ENCODE measurements around the gene DARS2. TPM values are rescaled to one million over a fixed set of nuclear protein-coding genes. Genes with fewer than 3 reads are reported as not detected.

DARS2 gene
- total RNA-seq, 1 experiment from 2014 or later: 18.3 TPM

DNA sequence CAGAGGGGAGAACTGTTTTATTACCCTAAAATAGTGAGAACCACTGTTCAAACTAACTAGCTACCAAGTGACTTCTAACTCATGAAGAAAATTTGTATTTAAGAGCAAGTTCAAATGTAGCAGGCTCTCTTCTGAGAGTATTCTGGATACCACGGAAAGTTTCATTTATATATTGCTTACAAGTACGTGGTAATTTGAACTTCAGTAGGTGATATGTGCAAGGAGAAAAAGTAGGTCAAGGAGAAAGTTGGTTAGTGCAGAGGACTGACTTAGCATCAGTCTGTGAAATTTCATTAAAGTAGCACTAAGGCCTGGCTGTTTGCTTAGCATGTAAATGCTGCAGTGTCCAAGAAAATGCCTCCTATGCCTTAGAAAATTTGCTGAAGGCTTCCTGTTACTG lies 76.0 kb downstream of the DARS2 start:
- TF ChIP-seq, protein P1, sequence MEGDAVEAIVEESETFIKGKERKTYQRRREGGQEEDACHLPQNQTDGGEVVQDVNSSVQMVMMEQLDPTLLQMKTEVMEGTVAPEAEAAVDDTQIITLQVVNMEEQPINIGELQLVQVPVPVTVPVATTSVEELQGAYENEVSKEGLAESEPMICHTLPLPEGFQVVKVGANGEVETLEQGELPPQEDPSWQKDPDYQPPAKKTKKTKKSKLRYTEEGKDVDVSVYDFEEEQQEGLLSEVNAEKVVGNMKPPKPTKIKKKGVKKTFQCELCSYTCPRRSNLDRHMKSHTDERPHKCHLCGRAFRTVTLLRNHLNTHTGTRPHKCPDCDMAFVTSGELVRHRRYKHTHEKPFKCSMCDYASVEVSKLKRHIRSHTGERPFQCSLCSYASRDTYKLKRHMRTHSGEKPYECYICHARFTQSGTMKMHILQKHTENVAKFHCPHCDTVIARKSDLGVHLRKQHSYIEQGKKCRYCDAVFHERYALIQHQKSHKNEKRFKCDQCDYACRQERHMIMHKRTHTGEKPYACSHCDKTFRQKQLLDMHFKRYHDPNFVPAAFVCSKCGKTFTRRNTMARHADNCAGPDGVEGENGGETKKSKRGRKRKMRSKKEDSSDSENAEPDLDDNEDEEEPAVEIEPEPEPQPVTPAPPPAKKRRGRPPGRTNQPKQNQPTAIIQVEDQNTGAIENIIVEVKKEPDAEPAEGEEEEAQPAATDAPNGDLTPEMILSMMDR (conservative IDR thresholded peaks at IDR 0.05): no peak
- no peak for TF ChIP-seq EZH2 (IDR thresholded peaks at IDR 0.05; ENCODE audit: low read depth)
- no peak for DNase-seq
- Histone ChIP-seq H4K20me1 (ENCODE audit: insufficient read depth) (no peaks in the 10 kb centered on the region), H3K9me3 (ENCODE audit: insufficient read depth, low read depth) (no peaks in the 10 kb centered on the region), H2AFZ (no peak overlapping the region), H3K4me1 (replicated peaks; ENCODE audit: insufficient read depth) (no peaks in the 10 kb centered on the region), H3K36me3 (ENCODE audit: low read depth) (no peaks in the 10 kb centered on the region), H3F3A (ENCODE audit: insufficient read depth, low read depth) (no peaks in the 10 kb centered on the region), H3K27ac (no peak overlapping the region), H3K4me3 (no peak overlapping the region), H3K27me3 (ENCODE audit: insufficient read depth, low read depth) (no peaks in the 10 kb centered on the region), H3K4me2 (no peak overlapping the region), H3K79me2 (ENCODE audit: low read depth) (no peaks in the 10 kb centered on the region), H3K9me2 (ENCODE audit: insufficient read depth) (no peaks in the 10 kb centered on the region)
- POLR2A ChIA-PET (ENCODE audit: unreplicated experiment): no interaction called here
- no TSS peak for BruUV-seq (replicated peaks)
- CTCF ChIA-PET: no interaction called here
- intact Hi-C loops (cut with micrococcal nuclease; ENCODE audit: unreplicated experiment): no loop called here

DNA sequence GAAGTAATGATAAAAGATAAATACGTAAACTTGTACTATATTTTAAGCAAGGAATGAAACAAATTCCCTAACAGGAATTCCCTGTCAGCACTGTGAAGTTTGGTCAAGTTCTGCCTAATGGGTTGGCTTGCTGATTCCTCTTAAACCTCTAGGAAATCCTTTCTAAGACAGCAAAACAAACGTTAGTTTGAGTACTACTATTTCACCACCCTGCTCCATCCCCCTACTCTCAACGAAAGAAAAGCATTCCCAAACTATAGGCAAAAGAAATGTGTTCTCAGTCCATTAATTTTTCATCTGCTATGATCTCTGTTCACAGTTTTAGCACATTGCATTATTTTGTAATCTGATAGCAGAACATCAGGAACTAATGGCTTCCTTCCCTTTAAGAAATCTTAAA lies 76.5 kb downstream of the DARS2 start:
- Histone ChIP-seq H3K27ac (no peak overlapping the region), H3K9me3 (ENCODE audit: insufficient read depth, low read depth) (no peaks in the 10 kb centered on the region), H3K27me3 (ENCODE audit: insufficient read depth, low read depth) (no peaks in the 10 kb centered on the region), H3F3A (ENCODE audit: insufficient read depth, low read depth) (no peaks in the 10 kb centered on the region), H4K20me1 (ENCODE audit: insufficient read depth) (no peaks in the 10 kb centered on the region), H3K36me3 (ENCODE audit: low read depth) (no peaks in the 10 kb centered on the region), H3K79me2 (ENCODE audit: low read depth) (no peaks in the 10 kb centered on the region), H2AFZ (no peak overlapping the region), H3K4me3 (no peak overlapping the region), H3K4me1 (replicated peaks; ENCODE audit: insufficient read depth) (no peaks in the 10 kb centered on the region), H3K9me2 (ENCODE audit: insufficient read depth) (no peaks in the 10 kb centered on the region), H3K4me2 (no peak overlapping the region)
- BruUV-seq (replicated peaks): no TSS peak
- CTCF ChIA-PET: no interaction called here
- TF ChIP-seq, protein P1 (conservative IDR thresholded peaks at IDR 0.05): no peak
- TF ChIP-seq EZH2 (IDR thresholded peaks at IDR 0.05; ENCODE audit: low read depth): no peak
- POLR2A ChIA-PET (ENCODE audit: unreplicated experiment): no interaction called here
- intact Hi-C loops (cut with micrococcal nuclease; ENCODE audit: unreplicated experiment): no loop called here
- no peak for DNase-seq

DNA sequence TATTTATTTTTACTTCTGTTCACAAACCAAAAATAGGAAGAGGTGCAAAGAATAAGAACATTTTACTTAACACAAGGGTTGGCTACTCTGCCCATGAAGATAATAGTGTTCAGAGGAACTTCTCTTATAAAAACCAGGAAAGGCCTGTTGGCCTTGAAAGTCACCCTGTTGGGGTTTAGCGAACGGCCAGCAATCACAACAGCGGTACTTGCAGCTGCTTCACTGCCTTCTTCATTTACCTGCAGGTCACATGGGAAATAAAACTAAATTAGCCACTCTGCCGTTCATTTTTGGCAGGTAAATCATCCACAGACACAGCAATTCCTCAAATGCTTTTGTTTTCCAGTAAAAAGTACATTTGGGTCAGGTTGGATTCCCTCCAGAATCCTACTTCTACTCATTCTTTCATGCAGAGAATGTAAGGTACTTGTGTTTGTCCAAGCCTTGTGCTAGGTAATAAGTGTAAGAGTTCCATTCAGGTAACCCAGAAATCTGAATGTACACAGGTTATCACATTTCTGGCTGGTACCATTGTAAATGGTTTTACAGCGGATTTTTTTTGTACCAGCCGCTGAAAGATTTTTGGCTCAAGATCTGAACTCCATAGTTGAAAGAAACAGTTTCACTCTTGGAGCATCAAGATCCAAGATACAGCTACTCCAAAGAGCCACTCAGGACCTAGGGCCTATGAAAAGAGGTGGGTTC lies 79.5 kb downstream of the DARS2 start:
- Histone ChIP-seq H3K4me2 (no peak overlapping the region), H4K20me1 (ENCODE audit: insufficient read depth) (no peaks in the 10 kb centered on the region), H3K4me3 (no peak overlapping the region), H3K36me3 (ENCODE audit: low read depth) (no peaks in the 10 kb centered on the region), H3K27ac (no peak overlapping the region), H3K9me2 (ENCODE audit: insufficient read depth) (no peaks in the 10 kb centered on the region), H3K9me3 (ENCODE audit: insufficient read depth, low read depth) (no peaks in the 10 kb centered on the region), H2AFZ (no peak overlapping the region), H3F3A (ENCODE audit: insufficient read depth, low read depth) (no peaks in the 10 kb centered on the region), H3K27me3 (ENCODE audit: insufficient read depth, low read depth) (no peaks in the 10 kb centered on the region), H3K4me1 (replicated peaks; ENCODE audit: insufficient read depth) (no peaks in the 10 kb centered on the region), H3K79me2 (ENCODE audit: low read depth) (no peaks in the 10 kb centered on the region)
- TF ChIP-seq, protein P1 (conservative IDR thresholded peaks at IDR 0.05): no peak
- TF ChIP-seq EZH2 (IDR thresholded peaks at IDR 0.05; ENCODE audit: low read depth): no peak
- no peak for DNase-seq
- no TSS peak for BruUV-seq (replicated peaks)
- ChIA-PET CTCF (no interaction called here), POLR2A (ENCODE audit: unreplicated experiment) (no interaction called here)
- intact Hi-C loops (cut with micrococcal nuclease; ENCODE audit: unreplicated experiment): no loop called here

Other genes with a start within 250 kb of the DARS2 start
- not detected in 2 replicates for gene SLC9C2, start 221.6 kb upstream of the DARS2 start, total RNA-seq (2021)
- not detected in 2 replicates for gene TEX50, start 189.3 kb upstream of the DARS2 start, total RNA-seq (2021)
- gene ANKRD45, start 154.8 kb upstream of the DARS2 start, total RNA-seq (2021): 0.28 TPM in 1 of 2 replicates, not detected in the other
- gene KLHL20, start 109.7 kb upstream of the DARS2 start, total RNA-seq (2021): 11.5 and 15.3 TPM in 2 replicates
- gene CENPL, start 210 bp downstream of the DARS2 start, total RNA-seq (2021): 14.4 and 19.5 TPM in 2 replicates
- 234 and 352 TPM in 2 replicates for gene GAS5, start 43.3 kb downstream of the DARS2 start, total RNA-seq (2021)
- gene ZBTB37, start 43.7 kb downstream of the DARS2 start, total RNA-seq (2021): 7.4 and 8.3 TPM in 2 replicates
- 0.44 TPM in 1 of 2 replicates, not detected in the other for gene SERPINC1, start 92.7 kb downstream of the DARS2 start, total RNA-seq (2021)
- 25.2 and 29.5 TPM in 2 replicates for gene RC3H1, start 197.7 kb downstream of the DARS2 start, total RNA-seq (2021)